SK-N-SH treated with all-trans-retinoic acid at 6 μM for 48 hours (cell line): ENCODE results near the gene SPON1.

ENCODE experiments used
- ATAC-seq: fragments of 200-7000 bp; cut with Tn5 transposase; 3 replicates; pipeline ENCODE4 v1.9.1; 2020; ENCODE audit warnings: mild to moderate bottlenecking, moderate library complexity
- ARNTL ChIP-seq: fragments of 450-650 bp; formaldehyde crosslinking; IDR thresholded peaks from 2 replicates; pipeline ENCODE4 v1.5.0; 2020; ENCODE audit warnings: low read depth, mild to moderate bottlenecking, moderate library complexity, borderline replicate concordance
- BACH2 ChIP-seq: fragments of 250-450 bp; sonication (Bioruptor Pico); IDR thresholded peaks from 2 replicates; pipeline ENCODE4 v1.9.0; 2021; ENCODE audit warnings: mild to moderate bottlenecking, borderline replicate concordance
- CREB5 ChIP-seq: fragments of 250-450 bp; sonication (Bioruptor Pico); IDR thresholded peaks from 2 replicates; pipeline ENCODE4 v1.5.1; 2020; ENCODE audit warnings: low read depth, mild to moderate bottlenecking, moderate library complexity
- ESRRG ChIP-seq: fragments of 250-450 bp; sonication (Bioruptor Pico); IDR thresholded peaks from 2 replicates; pipeline ENCODE4 v1.6.1; 2021; ENCODE audit warnings: mild to moderate bottlenecking
- POU6F1 ChIP-seq: fragments of 250-450 bp; sonication (Bioruptor Pico); IDR thresholded peaks from 2 replicates; pipeline ENCODE4 v1.8.0; 2021; ENCODE audit warnings: low read depth, mild to moderate bottlenecking, moderate library complexity, borderline replicate concordance
- PPARA ChIP-seq: fragments of 250-450 bp; sonication (Bioruptor Pico); IDR thresholded peaks from 2 replicates; pipeline ENCODE4 v1.5.0; 2020; ENCODE audit warnings: mild to moderate bottlenecking, borderline replicate concordance
- RARB ChIP-seq: fragments of 250-450 bp; sonication (Bioruptor Pico); IDR thresholded peaks from 2 replicates; pipeline ENCODE4 v1.8.0; 2021; ENCODE audit warnings: mild to moderate bottlenecking, moderate library complexity
- SNAI2 ChIP-seq: fragments of 250-450 bp; sonication (Bioruptor Pico); IDR thresholded peaks from 2 replicates; pipeline ENCODE4 v1.5.0; 2020; ENCODE audit warnings: mild to moderate bottlenecking, moderate library complexity
- TCF4 ChIP-seq: fragments of 250-450 bp; sonication (Bioruptor Pico); IDR thresholded peaks from 2 replicates; pipeline ENCODE4 v1.8.0; 2021; ENCODE audit warnings: mild to moderate bottlenecking, moderate library complexity, borderline replicate concordance
- TOX ChIP-seq: fragments of 250-450 bp; sonication (Bioruptor Pico); IDR thresholded peaks from 2 replicates; pipeline ENCODE4 v1.8.0; 2021; ENCODE audit warnings: mild to moderate bottlenecking, moderate library complexity, borderline replicate concordance
- ZC3H10 ChIP-seq: fragments of 250-450 bp; sonication (Bioruptor Pico); IDR thresholded peaks from 2 replicates; pipeline ENCODE4 v1.5.1; 2021; ENCODE audit warnings: mild to moderate bottlenecking, moderate library complexity
- ZFP3 ChIP-seq: fragments of 250-450 bp; sonication (Bioruptor Pico); IDR thresholded peaks from 2 replicates; pipeline ENCODE4 v1.5.0; 2020; ENCODE audit warnings: mild to moderate bottlenecking, moderate library complexity
- ZFP30 ChIP-seq: fragments of 450-650 bp; formaldehyde crosslinking; IDR thresholded peaks from 2 replicates; pipeline ENCODE4 v1.5.0; 2022; ENCODE audit warnings: mild to moderate bottlenecking, moderate library complexity
- ZNF565 ChIP-seq: fragments of 450-650 bp; formaldehyde crosslinking; conservative IDR thresholded peaks from 2 replicates; pipeline ENCODE4 v1.5.0; 2020; ENCODE audit warnings: low read depth, mild to moderate bottlenecking, moderate library complexity
- ZNF70 ChIP-seq: fragments of 450-650 bp; formaldehyde crosslinking; IDR thresholded peaks from 2 replicates; pipeline ENCODE4 v1.5.0; 2020; ENCODE audit warnings: mild to moderate bottlenecking, moderate library complexity
- ZNF8 ChIP-seq: fragments of 450-650 bp; formaldehyde crosslinking; IDR thresholded peaks from 2 replicates; pipeline ENCODE4 v1.5.0; 2020; ENCODE audit warnings: mild to moderate bottlenecking, moderate library complexity
- TF ChIP-seq, protein P1 (sequence below): fragments of 250-450 bp; sonication (Bioruptor Pico); IDR thresholded peaks from 2 replicates; pipeline ENCODE4 v1.5.1; 2021; ENCODE audit warnings: mild to moderate bottlenecking, moderate library complexity
- TF ChIP-seq, protein P2 (sequence below): fragments of 250-450 bp; sonication (Bioruptor Pico); IDR thresholded peaks from 2 replicates; pipeline ENCODE4 v1.5.0; 2020; ENCODE audit warnings: mild to moderate bottlenecking, moderate library complexity
- TF ChIP-seq, protein P3 (sequence below): fragments of 250-450 bp; sonication (Bioruptor Pico); IDR thresholded peaks from 2 replicates; pipeline ENCODE4 v1.8.0; 2020; ENCODE audit warnings: mild to moderate bottlenecking, moderate library complexity, borderline replicate concordance

SPON1 gene

DNA sequence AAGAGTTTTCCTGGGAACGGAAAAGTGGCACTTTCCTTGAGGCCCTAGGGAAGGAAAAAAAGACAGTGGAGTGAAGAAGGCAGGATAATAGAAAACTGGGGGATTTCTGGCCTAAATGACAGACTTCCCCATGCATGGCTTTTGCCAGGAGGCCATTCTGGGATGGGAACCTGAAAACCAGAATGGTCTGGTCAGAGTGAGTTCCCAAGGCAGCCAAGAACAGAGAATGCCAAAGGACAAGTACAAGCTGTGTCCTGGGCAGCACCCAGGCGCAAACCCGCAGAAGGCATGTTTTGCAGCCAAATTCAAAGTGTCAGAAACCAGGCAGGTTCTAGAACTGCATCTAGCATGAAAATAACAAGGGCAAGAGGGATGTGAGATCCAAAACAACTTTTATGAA lies 162.4 kb downstream of the SPON1 start:
- TF ChIP-seq TCF4: no peak
- no peak for TF ChIP-seq BACH2 (CRISPR knock-in tag)
- TF ChIP-seq, protein P1, sequence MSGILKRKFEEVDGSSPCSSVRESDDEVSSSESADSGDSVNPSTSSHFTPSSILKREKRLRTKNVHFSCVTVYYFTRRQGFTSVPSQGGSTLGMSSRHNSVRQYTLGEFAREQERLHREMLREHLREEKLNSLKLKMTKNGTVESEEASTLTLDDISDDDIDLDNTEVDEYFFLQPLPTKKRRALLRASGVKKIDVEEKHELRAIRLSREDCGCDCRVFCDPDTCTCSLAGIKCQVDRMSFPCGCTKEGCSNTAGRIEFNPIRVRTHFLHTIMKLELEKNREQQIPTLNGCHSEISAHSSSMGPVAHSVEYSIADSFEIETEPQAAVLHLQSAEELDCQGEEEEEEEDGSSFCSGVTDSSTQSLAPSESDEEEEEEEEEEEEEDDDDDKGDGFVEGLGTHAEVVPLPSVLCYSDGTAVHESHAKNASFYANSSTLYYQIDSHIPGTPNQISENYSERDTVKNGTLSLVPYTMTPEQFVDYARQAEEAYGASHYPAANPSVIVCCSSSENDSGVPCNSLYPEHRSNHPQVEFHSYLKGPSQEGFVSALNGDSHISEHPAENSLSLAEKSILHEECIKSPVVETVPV: no peak
- no peak for TF ChIP-seq RARB
- TF ChIP-seq CREB5 (CRISPR knock-in tag): no peak
- no peak for TF ChIP-seq ZNF8
- no peak for TF ChIP-seq POU6F1 (CRISPR knock-in tag)
- TF ChIP-seq ARNTL (CRISPR knock-in tag): no peak
- TF ChIP-seq ZC3H10 (CRISPR knock-in tag): no peak
- TF ChIP-seq ZFP3: no peak
- TF ChIP-seq ZNF565: no peak
- no peak for TF ChIP-seq TOX (CRISPR knock-in tag)
- TF ChIP-seq, protein P2, sequence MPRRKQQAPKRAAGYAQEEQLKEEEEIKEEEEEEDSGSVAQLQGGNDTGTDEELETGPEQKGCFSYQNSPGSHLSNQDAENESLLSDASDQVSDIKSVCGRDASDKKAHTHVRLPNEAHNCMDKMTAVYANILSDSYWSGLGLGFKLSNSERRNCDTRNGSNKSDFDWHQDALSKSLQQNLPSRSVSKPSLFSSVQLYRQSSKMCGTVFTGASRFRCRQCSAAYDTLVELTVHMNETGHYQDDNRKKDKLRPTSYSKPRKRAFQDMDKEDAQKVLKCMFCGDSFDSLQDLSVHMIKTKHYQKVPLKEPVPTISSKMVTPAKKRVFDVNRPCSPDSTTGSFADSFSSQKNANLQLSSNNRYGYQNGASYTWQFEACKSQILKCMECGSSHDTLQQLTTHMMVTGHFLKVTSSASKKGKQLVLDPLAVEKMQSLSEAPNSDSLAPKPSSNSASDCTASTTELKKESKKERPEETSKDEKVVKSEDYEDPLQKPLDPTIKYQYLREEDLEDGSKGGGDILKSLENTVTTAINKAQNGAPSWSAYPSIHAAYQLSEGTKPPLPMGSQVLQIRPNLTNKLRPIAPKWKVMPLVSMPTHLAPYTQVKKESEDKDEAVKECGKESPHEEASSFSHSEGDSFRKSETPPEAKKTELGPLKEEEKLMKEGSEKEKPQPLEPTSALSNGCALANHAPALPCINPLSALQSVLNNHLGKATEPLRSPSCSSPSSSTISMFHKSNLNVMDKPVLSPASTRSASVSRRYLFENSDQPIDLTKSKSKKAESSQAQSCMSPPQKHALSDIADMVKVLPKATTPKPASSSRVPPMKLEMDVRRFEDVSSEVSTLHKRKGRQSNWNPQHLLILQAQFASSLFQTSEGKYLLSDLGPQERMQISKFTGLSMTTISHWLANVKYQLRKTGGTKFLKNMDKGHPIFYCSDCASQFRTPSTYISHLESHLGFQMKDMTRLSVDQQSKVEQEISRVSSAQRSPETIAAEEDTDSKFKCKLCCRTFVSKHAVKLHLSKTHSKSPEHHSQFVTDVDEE (CRISPR knock-in tag): no peak
- TF ChIP-seq PPARA (CRISPR knock-in tag): no peak
- TF ChIP-seq, protein P3, sequence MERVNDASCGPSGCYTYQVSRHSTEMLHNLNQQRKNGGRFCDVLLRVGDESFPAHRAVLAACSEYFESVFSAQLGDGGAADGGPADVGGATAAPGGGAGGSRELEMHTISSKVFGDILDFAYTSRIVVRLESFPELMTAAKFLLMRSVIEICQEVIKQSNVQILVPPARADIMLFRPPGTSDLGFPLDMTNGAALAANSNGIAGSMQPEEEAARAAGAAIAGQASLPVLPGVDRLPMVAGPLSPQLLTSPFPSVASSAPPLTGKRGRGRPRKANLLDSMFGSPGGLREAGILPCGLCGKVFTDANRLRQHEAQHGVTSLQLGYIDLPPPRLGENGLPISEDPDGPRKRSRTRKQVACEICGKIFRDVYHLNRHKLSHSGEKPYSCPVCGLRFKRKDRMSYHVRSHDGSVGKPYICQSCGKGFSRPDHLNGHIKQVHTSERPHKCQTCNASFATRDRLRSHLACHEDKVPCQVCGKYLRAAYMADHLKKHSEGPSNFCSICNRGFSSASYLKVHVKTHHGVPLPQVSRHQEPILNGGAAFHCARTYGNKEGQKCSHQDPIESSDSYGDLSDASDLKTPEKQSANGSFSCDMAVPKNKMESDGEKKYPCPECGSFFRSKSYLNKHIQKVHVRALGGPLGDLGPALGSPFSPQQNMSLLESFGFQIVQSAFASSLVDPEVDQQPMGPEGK (CRISPR knock-in tag): no peak
- no peak for TF ChIP-seq SNAI2 (CRISPR knock-in tag)
- TF ChIP-seq ESRRG (CRISPR knock-in tag): no peak
- no peak for TF ChIP-seq ZNF70 (CRISPR knock-in tag)
- no peak for ATAC-seq

- no peak for ATAC-seq
- no peak for TF ChIP-seq ZNF565
- TF ChIP-seq, protein P2 (CRISPR knock-in tag): no peak
- TF ChIP-seq BACH2 (CRISPR knock-in tag): no peak
- TF ChIP-seq ZFP30: no peak
- no peak for TF ChIP-seq ESRRG (CRISPR knock-in tag)
- no peak for TF ChIP-seq CREB5 (CRISPR knock-in tag)
- TF ChIP-seq, protein P3 (CRISPR knock-in tag): no peak
- no peak for TF ChIP-seq ZNF8
These were observed 163.0 kb downstream of the SPON1 start for GRCh38 chr11:14125529-14125928.
